HG03175 (cell line): ENCODE results near the gene GRAMD2A.

Experiments
- ATAC-seq: cut with Tn5 transposase; IDR thresholded peaks from one replicate; pipeline ENCODE4 v1.9.1; 2021; ENCODE audit warnings: mild to moderate bottlenecking, moderate library complexity; ENCODE audit not compliant: unreplicated experiment

GRAMD2A gene

GRCh38 chr15:72197460-72198355 is at the start of gene GRAMD2A:
Gene GRAMD2A, minus strand, starts transcription at chr15:72197787.
- no peak for ATAC-seq

- ATAC-seq: no peak
These were observed 45.3 kb upstream of the GRAMD2A start for GRCh38 chr15:72242775-72243370.

GRCh38 chr15:72239652-72240051 is 42.1 kb upstream of the GRAMD2A start:
- no peak for ATAC-seq

- no peak for ATAC-seq
These were observed 41.0 kb upstream of the GRAMD2A start for GRCh38 chr15:72238586-72238985.

GRCh38 chr15:72237853-72238224 is 40.3 kb upstream of the GRAMD2A start:
- ATAC-seq: no peak

DNA sequence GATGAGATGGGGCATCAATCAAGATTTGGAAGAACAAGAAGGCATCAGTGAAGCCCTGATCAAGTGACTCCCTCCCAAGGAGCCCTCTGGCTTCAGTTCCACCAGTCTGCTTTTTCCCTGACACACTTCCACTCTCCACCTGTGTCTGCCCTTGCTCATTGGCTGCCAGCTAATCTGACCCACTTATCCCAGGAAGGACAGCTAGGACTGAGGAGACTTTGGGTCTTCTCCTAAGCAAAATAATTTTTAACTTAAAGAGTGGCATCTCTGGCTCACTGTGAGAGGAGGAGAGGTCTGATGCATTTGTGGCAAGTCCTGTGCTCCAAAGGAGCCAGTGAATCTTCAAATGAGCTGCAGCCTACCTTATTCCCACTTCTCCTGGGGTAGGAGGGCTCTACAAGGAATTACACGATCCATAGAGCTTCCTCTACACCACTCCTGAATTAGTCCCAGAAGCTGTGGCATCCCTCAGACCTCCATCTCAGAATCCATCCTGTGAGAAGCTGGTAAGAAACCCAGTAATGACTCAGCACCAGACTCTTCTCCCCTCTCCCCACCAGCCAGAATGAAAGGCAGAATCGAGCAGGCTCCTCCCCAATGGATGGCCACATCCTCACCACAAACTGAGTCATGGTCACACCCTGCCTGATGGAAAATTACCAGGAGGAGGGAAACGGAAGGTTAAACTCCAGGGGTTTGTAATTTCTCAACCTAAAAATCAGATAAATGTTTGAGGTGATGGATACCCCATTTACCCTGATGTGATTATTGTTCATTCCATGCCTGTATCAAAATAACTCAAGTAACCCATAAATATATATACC is 39.7 kb upstream of the GRAMD2A start:
- no peak for ATAC-seq

DNA sequence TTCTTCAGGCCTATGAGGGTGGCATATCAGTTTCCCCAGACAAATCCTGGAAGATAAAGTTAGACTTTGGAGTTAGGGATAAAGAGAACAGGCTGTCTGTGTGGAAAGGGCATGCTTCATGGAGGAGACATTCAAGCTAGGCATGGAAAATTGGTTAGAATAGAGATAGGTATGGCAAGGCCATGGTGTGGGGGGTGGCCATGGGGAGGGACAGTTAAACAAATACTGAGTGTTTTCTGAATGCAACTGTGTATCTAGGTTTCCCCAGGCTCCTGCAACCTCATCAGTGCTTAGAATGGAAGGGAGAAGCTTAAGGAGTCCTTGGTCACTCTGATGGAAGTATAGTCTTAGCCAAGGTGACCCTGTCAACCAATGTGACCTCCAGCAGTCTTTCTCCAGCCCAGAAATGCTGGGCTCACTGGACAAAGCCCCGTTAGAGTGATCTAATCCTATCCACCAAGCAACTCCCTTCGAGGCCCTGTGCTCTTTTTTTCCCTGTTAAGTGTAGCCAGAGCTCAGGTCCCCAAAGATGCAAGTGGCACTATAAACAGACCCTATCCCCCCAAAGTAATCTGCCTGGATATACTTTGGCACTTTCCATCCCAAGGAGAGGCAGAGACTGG is 38.9 kb upstream of the GRAMD2A start:
- no peak for ATAC-seq

GRCh38 chr15:72235298-72235697 is 37.7 kb upstream of the GRAMD2A start:
- ATAC-seq: no peak

DNA sequence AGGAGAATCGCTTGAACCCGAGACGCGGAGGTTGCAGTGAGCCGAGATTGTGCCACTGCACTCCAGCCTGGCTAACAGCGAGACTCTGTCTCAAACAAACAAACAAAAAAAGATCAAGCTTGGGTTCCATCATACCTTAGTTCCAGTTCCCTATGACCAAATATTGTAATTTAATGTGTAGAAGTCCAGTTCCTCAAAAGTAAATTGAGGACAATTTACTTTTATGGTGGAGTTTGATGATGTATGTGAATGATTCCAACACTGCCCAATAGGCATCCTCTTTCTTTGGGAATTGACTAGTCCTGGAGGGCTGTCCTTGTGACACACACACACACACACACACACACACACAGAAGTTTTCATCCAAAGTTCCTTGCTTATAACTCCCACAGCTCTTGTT is 36.2 kb upstream of the GRAMD2A start:
- no peak for ATAC-seq

GRCh38 chr15:72231833-72232478 is 34.4 kb upstream of the GRAMD2A start:
- no peak for ATAC-seq

DNA sequence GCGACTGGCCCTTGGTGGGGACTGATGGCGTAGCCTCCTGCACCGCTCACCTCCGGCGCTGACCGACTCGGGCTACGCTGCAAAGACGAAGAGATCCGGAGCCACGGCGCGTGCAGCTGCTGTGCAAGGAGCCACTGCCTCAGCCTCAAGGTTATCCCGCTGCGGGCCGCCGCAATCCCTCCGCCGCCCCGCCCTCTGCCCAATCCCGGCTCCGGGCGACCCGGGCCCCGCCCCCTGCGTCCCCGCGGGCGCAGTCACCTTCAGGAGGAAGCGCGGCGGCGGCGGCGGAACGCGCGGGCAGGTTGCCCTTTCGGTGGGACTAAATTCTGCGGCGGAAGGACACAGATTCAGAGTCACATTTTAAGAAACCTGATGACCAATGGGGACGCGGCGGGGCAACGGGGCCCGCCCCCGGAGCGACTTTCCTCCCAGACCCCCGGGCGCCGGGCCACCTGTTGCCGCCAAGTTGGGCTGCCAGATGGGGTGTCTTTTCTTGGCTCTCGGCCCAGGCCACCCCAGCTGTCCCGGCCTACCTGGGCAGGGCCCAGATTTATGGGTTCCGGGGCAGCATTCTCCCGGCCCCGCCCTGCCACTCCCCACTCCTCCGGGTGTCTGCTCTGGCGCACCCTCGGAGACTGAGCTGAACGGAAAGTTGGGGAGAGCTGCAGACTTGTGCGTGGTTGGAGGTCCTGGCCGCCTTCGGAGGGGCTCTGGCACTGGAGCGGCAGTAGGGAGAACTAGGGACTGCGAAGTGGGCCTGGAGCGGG is 33.7 kb upstream of the GRAMD2A start, which contains the start of gene PKM:
TSS of gene PKM (minus strand) at position 125 of the 767 bp plus-strand sequence. CDS start 12,093 bp downstream, outside the sequence.
- peak; percentile 47 for ATAC-seq

DNA sequence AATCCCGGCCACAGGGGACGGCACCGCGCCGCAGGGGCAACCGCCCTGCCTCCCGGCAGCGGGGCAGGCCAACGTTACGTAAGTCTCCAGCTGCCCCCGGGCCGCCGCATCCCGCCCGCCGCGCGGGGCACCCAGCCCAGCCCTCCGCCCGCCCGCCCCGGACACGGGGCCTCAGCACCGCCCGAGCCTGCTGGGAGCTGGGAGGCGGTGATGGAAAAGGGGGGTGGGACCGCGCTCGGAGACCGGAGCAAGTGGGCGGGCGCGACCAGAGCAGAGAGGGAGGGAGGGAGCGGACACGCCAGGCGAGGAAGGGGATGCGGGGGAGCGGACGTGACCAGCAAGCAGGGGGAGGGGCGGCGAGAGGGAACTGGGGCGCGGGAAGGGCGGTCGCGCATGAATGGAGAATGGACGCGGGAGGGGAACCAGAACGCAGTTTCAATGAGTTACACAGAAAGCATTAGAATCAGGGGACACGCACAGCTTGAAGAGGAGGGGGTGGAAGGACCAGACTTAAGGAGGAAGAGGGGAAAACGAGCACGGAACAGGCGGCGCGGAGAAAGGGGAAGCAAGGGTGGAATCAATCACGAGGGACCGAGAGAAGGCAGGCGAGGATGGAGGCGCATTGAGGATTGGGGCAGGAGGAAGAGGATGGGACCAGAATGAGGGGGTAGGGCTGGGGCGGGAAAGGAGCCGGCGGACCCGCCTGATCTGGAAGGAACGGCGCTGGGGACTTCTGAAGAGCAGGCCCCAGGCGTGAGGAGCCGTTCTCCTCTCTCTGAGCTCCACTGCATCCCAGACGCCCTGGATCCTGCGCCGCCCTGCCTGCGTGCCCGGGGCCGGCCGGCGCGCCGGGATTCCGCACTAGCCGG is 32.8 kb upstream of the GRAMD2A start:
- ATAC-seq: no peak

GRCh38 chr15:72229947-72230196 is 32.3 kb upstream of the GRAMD2A start:
- no peak for ATAC-seq

- no peak for ATAC-seq
These were observed 31.7 kb upstream of the GRAMD2A start for GRCh38 chr15:72229076-72229946.

DNA sequence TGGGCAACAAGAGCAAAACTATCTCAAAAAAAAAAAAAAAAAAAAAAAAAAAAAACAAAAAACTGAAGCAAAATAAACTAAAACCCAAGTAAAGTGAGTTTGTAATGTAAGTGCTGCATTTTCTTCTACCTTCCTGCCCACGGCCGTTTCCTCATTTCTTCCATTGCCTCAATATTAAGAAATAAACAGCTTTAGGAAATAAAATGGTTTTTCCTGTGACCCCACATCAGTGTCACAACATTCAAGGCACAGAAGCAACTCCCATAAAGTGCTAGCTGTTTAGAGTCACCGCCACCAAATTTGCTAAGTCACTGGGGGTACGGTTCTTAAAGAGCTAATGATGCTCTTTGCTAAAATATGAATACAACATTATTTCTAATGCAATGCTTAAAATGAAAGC is 30.1 kb upstream of the GRAMD2A start:
- no peak for ATAC-seq

GRCh38 chr15:72227192-72227586 is 29.6 kb upstream of the GRAMD2A start:
- no peak for ATAC-seq

GRCh38 chr15:72223278-72223677 is 25.7 kb upstream of the GRAMD2A start:
- no peak for ATAC-seq

- no peak for ATAC-seq
These were observed 24.8 kb upstream of the GRAMD2A start for GRCh38 chr15:72222393-72222792.
